C4-2B (cell line): ENCODE data around the gene DNAJC15.

Source experiments
- ZFX ChIP-seq: fragments of 450-650 bp; IDR thresholded peaks from 2 replicates; pipeline ENCODE4 v1.6.1; 2017
- TF ChIP-seq, protein P1 (sequence below): fragments of 450-650 bp; conservative IDR thresholded peaks from 2 replicates; pipeline ENCODE4 v1.5.1; 2017; ENCODE audit warnings: mild to moderate bottlenecking

- TF ChIP-seq, protein P1, sequence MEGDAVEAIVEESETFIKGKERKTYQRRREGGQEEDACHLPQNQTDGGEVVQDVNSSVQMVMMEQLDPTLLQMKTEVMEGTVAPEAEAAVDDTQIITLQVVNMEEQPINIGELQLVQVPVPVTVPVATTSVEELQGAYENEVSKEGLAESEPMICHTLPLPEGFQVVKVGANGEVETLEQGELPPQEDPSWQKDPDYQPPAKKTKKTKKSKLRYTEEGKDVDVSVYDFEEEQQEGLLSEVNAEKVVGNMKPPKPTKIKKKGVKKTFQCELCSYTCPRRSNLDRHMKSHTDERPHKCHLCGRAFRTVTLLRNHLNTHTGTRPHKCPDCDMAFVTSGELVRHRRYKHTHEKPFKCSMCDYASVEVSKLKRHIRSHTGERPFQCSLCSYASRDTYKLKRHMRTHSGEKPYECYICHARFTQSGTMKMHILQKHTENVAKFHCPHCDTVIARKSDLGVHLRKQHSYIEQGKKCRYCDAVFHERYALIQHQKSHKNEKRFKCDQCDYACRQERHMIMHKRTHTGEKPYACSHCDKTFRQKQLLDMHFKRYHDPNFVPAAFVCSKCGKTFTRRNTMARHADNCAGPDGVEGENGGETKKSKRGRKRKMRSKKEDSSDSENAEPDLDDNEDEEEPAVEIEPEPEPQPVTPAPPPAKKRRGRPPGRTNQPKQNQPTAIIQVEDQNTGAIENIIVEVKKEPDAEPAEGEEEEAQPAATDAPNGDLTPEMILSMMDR: no peak
- no peak for TF ChIP-seq ZFX
These were observed at the start of gene DNAJC15 for GRCh38 chr13:43023289-43023963.
